Measurements from ENCODE around the gene ALX3. TPM values are rescaled to one million over a fixed set of nuclear protein-coding genes. Genes with fewer than 3 reads are reported as not detected.

ALX3 gene
- total RNA-seq, 1 donor from 2014 or later = 2.8 TPM

GRCh38 chr1:110019770-110020169, 50.7 kb downstream of the ALX3 start:
- no peak overlapping the region for H3K4me3 Mint-ChIP-seq (ENCODE audit: low read depth)
- TF ChIP-seq, protein P1, sequence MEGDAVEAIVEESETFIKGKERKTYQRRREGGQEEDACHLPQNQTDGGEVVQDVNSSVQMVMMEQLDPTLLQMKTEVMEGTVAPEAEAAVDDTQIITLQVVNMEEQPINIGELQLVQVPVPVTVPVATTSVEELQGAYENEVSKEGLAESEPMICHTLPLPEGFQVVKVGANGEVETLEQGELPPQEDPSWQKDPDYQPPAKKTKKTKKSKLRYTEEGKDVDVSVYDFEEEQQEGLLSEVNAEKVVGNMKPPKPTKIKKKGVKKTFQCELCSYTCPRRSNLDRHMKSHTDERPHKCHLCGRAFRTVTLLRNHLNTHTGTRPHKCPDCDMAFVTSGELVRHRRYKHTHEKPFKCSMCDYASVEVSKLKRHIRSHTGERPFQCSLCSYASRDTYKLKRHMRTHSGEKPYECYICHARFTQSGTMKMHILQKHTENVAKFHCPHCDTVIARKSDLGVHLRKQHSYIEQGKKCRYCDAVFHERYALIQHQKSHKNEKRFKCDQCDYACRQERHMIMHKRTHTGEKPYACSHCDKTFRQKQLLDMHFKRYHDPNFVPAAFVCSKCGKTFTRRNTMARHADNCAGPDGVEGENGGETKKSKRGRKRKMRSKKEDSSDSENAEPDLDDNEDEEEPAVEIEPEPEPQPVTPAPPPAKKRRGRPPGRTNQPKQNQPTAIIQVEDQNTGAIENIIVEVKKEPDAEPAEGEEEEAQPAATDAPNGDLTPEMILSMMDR (IDR thresholded peaks at IDR 0.05; ENCODE audit: unreplicated experiment) = no peak
- peaks cover 48% of the 10 kb centered on the region for H3K36me3 Mint-ChIP-seq (ENCODE audit: insufficient read depth)
- no peaks in the 10 kb centered on the region for H3K4me1 Mint-ChIP-seq (ENCODE audit: low read depth)
- no peak for DNase-seq (ENCODE audit: low spot score, unreplicated experiment)
- peak overlapping the region; percentile 68 for H3K27ac Mint-ChIP-seq
- no peaks in the 10 kb centered on the region for H3K27me3 Mint-ChIP-seq
- no peaks in the 10 kb centered on the region for H3K9me3 Mint-ChIP-seq (ENCODE audit: low read depth)

GRCh38 chr1:110018396-110018795, 52.1 kb downstream of the ALX3 start:
- Mint-ChIP-seq H3K4me1 (ENCODE audit: low read depth) (no peaks in the 10 kb centered on the region), H3K27me3 (no peaks in the 10 kb centered on the region), H3K36me3 (ENCODE audit: insufficient read depth) (peaks cover 49% of the 10 kb centered on the region), H3K9me3 (ENCODE audit: low read depth) (no peaks in the 10 kb centered on the region), H3K27ac (peak overlapping the region; percentile 87), H3K4me3 (ENCODE audit: low read depth) (no peak overlapping the region)
- no peak for DNase-seq (ENCODE audit: low spot score, unreplicated experiment)
- TF ChIP-seq, protein P1 (IDR thresholded peaks at IDR 0.05; ENCODE audit: unreplicated experiment) = no peak

DNA sequence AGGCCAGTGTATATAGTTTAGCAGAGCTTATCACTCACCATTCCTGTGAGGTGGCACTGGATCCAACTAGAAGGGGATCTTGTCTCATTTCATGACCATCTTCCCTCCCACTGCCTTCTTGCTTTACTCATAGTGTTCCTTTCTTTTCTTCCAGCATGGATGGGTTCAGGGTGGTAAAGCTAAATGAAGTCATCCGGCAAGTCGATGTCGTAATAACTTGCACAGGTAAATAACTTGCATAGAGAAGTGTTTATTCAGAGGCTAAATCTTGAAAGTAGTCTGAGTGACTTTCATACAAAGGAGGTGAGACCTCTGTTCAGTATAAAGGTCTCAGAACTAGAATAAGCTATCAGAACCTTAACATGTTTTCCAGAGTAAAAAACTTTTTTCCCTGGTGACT, 52.7 kb downstream of the ALX3 start:
- Mint-ChIP-seq H3K27me3 (no peaks in the 10 kb centered on the region), H3K4me3 (ENCODE audit: low read depth) (no peak overlapping the region), H3K27ac (peak overlapping the region; percentile 67), H3K36me3 (ENCODE audit: insufficient read depth) (peaks cover 48% of the 10 kb centered on the region), H3K9me3 (ENCODE audit: low read depth) (no peaks in the 10 kb centered on the region), H3K4me1 (ENCODE audit: low read depth) (no peaks in the 10 kb centered on the region)
- TF ChIP-seq, protein P1 (IDR thresholded peaks at IDR 0.05; ENCODE audit: unreplicated experiment) = no peak
- DNase-seq (ENCODE audit: low spot score, unreplicated experiment) = no peak

DNA sequence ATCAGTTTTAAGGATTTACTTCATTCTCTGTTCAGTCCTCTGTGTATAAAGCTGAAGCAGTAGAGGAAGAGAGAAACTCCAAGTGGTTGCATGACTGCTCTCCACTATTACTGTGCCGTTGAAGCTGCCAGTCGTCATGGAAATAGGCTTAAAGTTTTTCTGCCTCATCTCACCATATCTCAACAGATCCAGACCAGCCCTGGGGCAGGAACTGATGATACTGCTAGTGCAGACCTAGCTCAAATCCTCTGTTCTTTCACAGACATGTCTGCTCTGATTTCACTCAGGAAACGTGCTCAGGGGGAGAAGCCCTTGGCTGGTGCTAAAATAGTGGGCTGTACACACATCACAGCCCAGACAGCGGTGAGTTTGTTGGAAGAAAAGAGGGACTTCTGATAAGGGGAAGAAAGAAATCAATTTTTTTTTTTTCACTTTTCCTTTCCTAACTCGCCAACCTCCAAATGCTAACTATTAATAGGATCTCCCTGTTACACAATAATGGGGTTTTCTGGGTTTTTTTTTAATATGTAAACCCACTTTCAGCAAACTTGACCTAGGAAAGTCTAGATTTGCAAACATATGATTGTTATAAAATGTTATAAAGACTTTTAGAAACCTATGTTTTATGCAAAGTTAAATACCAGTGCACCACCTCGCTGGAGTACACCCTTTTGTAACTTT, 58.2 kb downstream of the ALX3 start:
- Mint-ChIP-seq H3K27ac (peak overlapping the region; percentile 73), H3K36me3 (ENCODE audit: insufficient read depth) (peaks cover 30% of the 10 kb centered on the region), H3K4me1 (ENCODE audit: low read depth) (peaks cover 11% of the 10 kb centered on the region), H3K27me3 (no peaks in the 10 kb centered on the region), H3K9me3 (ENCODE audit: low read depth) (no peaks in the 10 kb centered on the region), H3K4me3 (ENCODE audit: low read depth) (no peak overlapping the region)
- TF ChIP-seq, protein P1 (IDR thresholded peaks at IDR 0.05; ENCODE audit: unreplicated experiment) = no peak
- DNase-seq (ENCODE audit: low spot score, unreplicated experiment) = no peak

- Mint-ChIP-seq H3K4me3 (ENCODE audit: low read depth) (no peak overlapping the region), H3K36me3 (ENCODE audit: insufficient read depth) (peaks cover 30% of the 10 kb centered on the region), H3K27ac (no peak overlapping the region), H3K27me3 (no peaks in the 10 kb centered on the region), H3K4me1 (ENCODE audit: low read depth) (peaks cover 16% of the 10 kb centered on the region), H3K9me3 (ENCODE audit: low read depth) (no peaks in the 10 kb centered on the region)
- DNase-seq (ENCODE audit: low spot score, unreplicated experiment) = no peak
- TF ChIP-seq, protein P1 (IDR thresholded peaks at IDR 0.05; ENCODE audit: unreplicated experiment) = peak; percentile 59
These were observed 58.9 kb downstream of the ALX3 start for GRCh38 chr1:110011527-110012041.

Other genes with a start within 250 kb of the ALX3 start
- 0.89 and 2.9 TPM in 2 replicates for gene CSF1, start 159.8 kb downstream of the ALX3 start, total RNA-seq
- gene AHCYL1, start 85.9 kb downstream of the ALX3 start, total RNA-seq = 90.2 and 101 TPM in 2 replicates
- 79.1 and 86.4 TPM in 2 replicates for gene STRIP1, start 36.0 kb downstream of the ALX3 start, total RNA-seq
- gene UBL4B, start 41.8 kb upstream of the ALX3 start, total RNA-seq = 0.20 TPM in 1 of 2 replicates, not detected in the other
- 0.11 TPM in 1 of 2 replicates, not detected in the other for gene SLC6A17, start 79.8 kb upstream of the ALX3 start, total RNA-seq
- 1.1 and 1.5 TPM in 2 replicates for gene KCNC4, start 139.6 kb upstream of the ALX3 start, total RNA-seq